Smooth muscle cell (in vitro differentiated cells): ENCODE data around the gene SERTAD3. TPM values are rescaled to one million over a fixed set of nuclear protein-coding genes. Genes with fewer than 3 reads are reported as not detected.

Experiments used
- DNase-seq: peaks from one replicate; lab custom pipeline; 2025; ENCODE audit not compliant: unreplicated experiment; lab: John Stamatoyannopoulos, UW
- H2AFZ ChIP-seq: fragments of 200-600 bp; sonication (generic); 2 replicates; pipeline ENCODE4 v1.6.0; 2016; ENCODE audit warnings: antibody characterized with exemption, low read depth, mild to moderate bottlenecking
- H3F3A ChIP-seq: fragments of 200-600 bp; sonication (generic); 2 replicates; pipeline ENCODE4 v1.6.0; 2017; ENCODE audit warnings: antibody characterized with exemption, low read depth
- H3K27ac ChIP-seq: fragments of 200-600 bp; sonication (generic); 2 replicates; pipeline ENCODE4 v1.5.1; 2016; ENCODE audit warnings: low read depth, mild to moderate bottlenecking
- H3K27me3 ChIP-seq: fragments of 200-600 bp; sonication (generic); 2 replicates; pipeline ENCODE4 v1.6.1; 2016; ENCODE audit warnings: low read depth, mild to moderate bottlenecking
- H3K36me3 ChIP-seq: fragments of 200-600 bp; sonication (generic); 2 replicates; pipeline ENCODE4 v1.5.1; 2016; ENCODE audit warnings: low read depth
- H3K4me1 ChIP-seq: fragments of 200-600 bp; sonication (generic); 2 replicates; pipeline ENCODE4 v1.5.1; 2016; ENCODE audit warnings: low read depth
- H3K4me2 ChIP-seq: fragments of 200-600 bp; sonication (generic); 2 replicates; pipeline ENCODE4 v1.6.0; 2016; ENCODE audit warnings: mild to moderate bottlenecking
- H3K4me3 ChIP-seq: fragments of 200-600 bp; sonication (generic); 2 replicates; pipeline ENCODE4 v1.5.1; 2016; ENCODE audit warnings: mild to moderate bottlenecking
- H3K79me2 ChIP-seq: fragments of 200-600 bp; sonication (generic); 2 replicates; pipeline ENCODE4 v1.6.0; 2016; ENCODE audit warnings: low read depth, mild to moderate bottlenecking
- H3K9ac ChIP-seq: fragments of 200-600 bp; sonication (generic); 2 replicates; pipeline ENCODE4 v1.6.0; 2016; ENCODE audit warnings: low read depth
- H3K9me3 ChIP-seq: fragments of 200-600 bp; sonication (generic); replicated peaks from 2 replicates; pipeline ENCODE4 v1.5.1; 2016; ENCODE audit warnings: low read depth
- H4K20me1 ChIP-seq: fragments of 200-600 bp; sonication (generic); 2 replicates; pipeline ENCODE4 v1.6.0; 2016; ENCODE audit warnings: low read depth
- CTCF ChIP-seq: fragments of 200-600 bp; sonication (generic); IDR thresholded peaks from 2 replicates; pipeline ENCODE4 v1.5.1; 2017; ENCODE audit warnings: borderline replicate concordance, mild to moderate bottlenecking, antibody characterized with exemption; ENCODE audit not compliant: insufficient read depth, poor library complexity, severe bottlenecking
- WGBS: methylation state at CpG from one replicate; pipeline ENCODE4 v1.1.7; 2016; ENCODE audit warnings: low lambda C conversion rate; 5-methylcytosine and 5-hydroxymethylcytosine counted together
- polyA plus RNA-seq: library from polyadenylated mRNA; unstranded; fragments of >200 nt; fragmentation: Nextera tagmentation; extraction: Ambion mirVana; gene quantifications from 2 replicates; pipeline ENCODE4 v1.2.1, GENCODE V29; 2016
- total RNA-seq: library from RNA; depleted of rRNA; stranded (reverse); fragments of >200 nt; gene quantifications from 2 replicates; pipeline ENCODE4 v1.2.3, GENCODE V29; 2014

The SERTAD3 gene
- total and polyA plus RNA-seq, 2 experiments from 2014 or later, result 43.1 to 82.9 TPM

DNA sequence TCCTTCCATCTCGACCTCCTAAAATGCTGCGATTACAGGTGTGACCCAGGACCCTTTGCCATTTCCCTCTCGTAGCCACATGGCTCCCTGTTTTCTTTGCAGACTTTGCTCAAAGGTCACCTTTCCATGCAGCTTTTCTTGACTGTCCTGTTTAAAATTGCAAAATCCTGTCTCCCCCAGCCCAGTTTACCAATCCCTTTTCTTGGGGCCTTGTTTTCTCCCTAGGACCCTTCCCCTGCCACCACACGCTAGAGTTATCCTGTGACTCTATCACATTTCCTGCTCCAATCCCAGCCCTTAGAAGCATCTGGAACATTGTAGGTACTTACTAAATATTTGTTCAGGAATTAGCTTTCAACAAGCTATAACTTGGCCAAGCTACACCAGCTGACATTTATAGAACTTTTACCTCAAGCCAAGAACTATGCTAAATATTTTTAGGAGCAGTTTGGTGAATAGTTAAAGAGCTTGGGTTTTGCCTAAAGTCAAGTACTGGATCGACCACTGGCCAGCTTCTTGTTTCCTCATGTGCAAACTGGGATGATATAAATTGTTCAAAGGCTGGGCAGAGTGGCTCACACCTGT lies 9.1 kb upstream of the SERTAD3 start:
- no peaks in the 10 kb centered on the region for H3K27me3 ChIP-seq
- 93% methylated on average over 5 of the region's 5 CpGs for WGBS
- H3K9me3 ChIP-seq, result no peaks in the 10 kb centered on the region
- H3K4me3 ChIP-seq, result no peak overlapping the region
- H4K20me1 ChIP-seq, result no peaks in the 10 kb centered on the region
- no peak overlapping the region for H3K27ac ChIP-seq
- no peaks in the 10 kb centered on the region for H3K79me2 ChIP-seq
- H3K4me1 ChIP-seq, result no peaks in the 10 kb centered on the region
- DNase-seq, result no peak
- no peaks in the 10 kb centered on the region for H3K36me3 ChIP-seq
- H3F3A ChIP-seq, result no peaks in the 10 kb centered on the region
- H2AFZ ChIP-seq, result no peak overlapping the region
- no peak overlapping the region for H3K9ac ChIP-seq
- no peak overlapping the region for H3K4me2 ChIP-seq
- no peak for TF ChIP-seq CTCF

- Histone ChIP-seq H3K4me1 (no peaks in the 10 kb centered on the region), H3K79me2 (no peaks in the 10 kb centered on the region), H3K27ac (no peak overlapping the region), H3K4me2 (no peak overlapping the region), H3F3A (no peaks in the 10 kb centered on the region), H4K20me1 (no peaks in the 10 kb centered on the region), H3K9ac (no peak overlapping the region), H3K4me3 (no peak overlapping the region), H3K27me3 (no peaks in the 10 kb centered on the region), H3K36me3 (no peaks in the 10 kb centered on the region), H3K9me3 (no peaks in the 10 kb centered on the region), H2AFZ (no peak overlapping the region)
- no peak for DNase-seq
- 84% methylated on average over 5 of the region's 5 CpGs for WGBS
- no peak for TF ChIP-seq CTCF
Observed at GRCh38 chr19:40452016-40452415, 7.9 kb upstream of the SERTAD3 start.

DNA sequence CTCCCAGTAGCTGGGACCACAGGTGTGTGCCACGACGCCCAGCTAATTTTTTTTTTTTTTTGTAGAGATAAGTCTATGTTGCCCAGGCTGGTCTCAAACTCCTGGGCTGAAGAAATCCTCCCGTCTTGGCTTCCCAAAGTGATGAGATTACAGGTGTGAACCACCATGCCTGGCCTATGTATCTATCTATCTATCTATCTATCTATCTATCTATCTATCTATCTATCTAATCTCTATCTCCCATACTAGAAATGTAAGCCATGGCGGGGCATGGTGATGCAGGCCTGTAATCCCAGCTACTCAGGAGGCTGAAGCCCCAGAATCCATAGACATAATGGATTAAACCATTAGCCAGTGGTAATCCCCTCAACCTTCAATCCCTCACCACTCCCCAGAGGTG lies 6.5 kb upstream of the SERTAD3 start:
- Histone ChIP-seq H2AFZ (no peak overlapping the region), H4K20me1 (no peaks in the 10 kb centered on the region), H3F3A (peaks cover under 1% of the 10 kb centered on the region), H3K9ac (no peak overlapping the region), H3K9me3 (no peaks in the 10 kb centered on the region), H3K36me3 (no peaks in the 10 kb centered on the region), H3K27ac (no peak overlapping the region), H3K79me2 (no peaks in the 10 kb centered on the region), H3K4me2 (no peak overlapping the region), H3K27me3 (no peaks in the 10 kb centered on the region), H3K4me3 (no peak overlapping the region), H3K4me1 (peaks cover 8% of the 10 kb centered on the region)
- TF ChIP-seq CTCF, result no peak
- DNase-seq, result no peak
- WGBS, result 93% methylated on average over 4 of the region's 4 CpGs

- WGBS, result 96% methylated on average over 4 of the region's 4 CpGs
- H3F3A ChIP-seq, result peaks cover 9% of the 10 kb centered on the region
- no peaks in the 10 kb centered on the region for H3K36me3 ChIP-seq
- TF ChIP-seq CTCF, result no peak
- no peaks in the 10 kb centered on the region for H3K79me2 ChIP-seq
- no peak for DNase-seq
- no peaks in the 10 kb centered on the region for H3K27me3 ChIP-seq
- no peak overlapping the region for H3K4me2 ChIP-seq
- peaks cover 14% of the 10 kb centered on the region for H3K4me1 ChIP-seq
- H3K9ac ChIP-seq, result no peak overlapping the region
- H2AFZ ChIP-seq, result no peak overlapping the region
- no peaks in the 10 kb centered on the region for H3K9me3 ChIP-seq
- no peak overlapping the region for H3K4me3 ChIP-seq
- no peak overlapping the region for H3K27ac ChIP-seq
- no peaks in the 10 kb centered on the region for H4K20me1 ChIP-seq
Observed at GRCh38 chr19:40449506-40449905, 5.4 kb upstream of the SERTAD3 start.
